Measurements from ENCODE around the gene RAB32.

RAB32 gene

DNA sequence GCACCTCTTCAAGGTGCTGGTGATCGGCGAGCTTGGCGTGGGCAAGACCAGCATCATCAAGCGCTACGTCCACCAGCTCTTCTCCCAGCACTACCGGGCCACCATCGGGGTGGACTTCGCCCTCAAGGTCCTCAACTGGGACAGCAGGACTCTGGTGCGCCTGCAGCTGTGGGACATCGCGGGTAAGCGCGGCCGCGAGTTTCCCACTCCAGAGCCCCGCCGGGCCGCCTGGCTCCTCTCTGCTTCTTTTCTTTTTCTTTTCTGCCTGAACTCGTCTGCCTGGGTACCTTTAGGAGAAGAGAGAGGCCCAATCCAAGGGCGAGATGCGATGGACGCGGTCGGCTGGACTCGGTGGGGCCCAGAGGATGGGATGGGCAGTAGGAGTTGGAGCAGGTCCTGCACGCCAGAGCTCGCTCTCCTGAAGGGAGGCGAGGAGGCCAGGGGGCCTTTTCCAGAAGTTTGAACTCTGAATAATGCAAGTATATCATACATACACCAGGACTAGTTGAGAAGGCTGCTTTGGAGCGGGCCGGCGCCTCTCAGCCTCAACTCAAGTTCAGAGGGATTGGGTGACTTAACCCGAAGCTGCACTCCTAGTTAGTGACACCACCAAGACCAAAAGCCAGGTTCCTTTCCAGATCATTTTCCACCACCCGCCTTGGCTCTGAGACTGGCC lies 445 bp downstream of the RAB32 start:
- TF ChIP-seq, protein P1, sequence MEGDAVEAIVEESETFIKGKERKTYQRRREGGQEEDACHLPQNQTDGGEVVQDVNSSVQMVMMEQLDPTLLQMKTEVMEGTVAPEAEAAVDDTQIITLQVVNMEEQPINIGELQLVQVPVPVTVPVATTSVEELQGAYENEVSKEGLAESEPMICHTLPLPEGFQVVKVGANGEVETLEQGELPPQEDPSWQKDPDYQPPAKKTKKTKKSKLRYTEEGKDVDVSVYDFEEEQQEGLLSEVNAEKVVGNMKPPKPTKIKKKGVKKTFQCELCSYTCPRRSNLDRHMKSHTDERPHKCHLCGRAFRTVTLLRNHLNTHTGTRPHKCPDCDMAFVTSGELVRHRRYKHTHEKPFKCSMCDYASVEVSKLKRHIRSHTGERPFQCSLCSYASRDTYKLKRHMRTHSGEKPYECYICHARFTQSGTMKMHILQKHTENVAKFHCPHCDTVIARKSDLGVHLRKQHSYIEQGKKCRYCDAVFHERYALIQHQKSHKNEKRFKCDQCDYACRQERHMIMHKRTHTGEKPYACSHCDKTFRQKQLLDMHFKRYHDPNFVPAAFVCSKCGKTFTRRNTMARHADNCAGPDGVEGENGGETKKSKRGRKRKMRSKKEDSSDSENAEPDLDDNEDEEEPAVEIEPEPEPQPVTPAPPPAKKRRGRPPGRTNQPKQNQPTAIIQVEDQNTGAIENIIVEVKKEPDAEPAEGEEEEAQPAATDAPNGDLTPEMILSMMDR (IDR thresholded peaks at IDR 0.05; ENCODE audit: insufficient read depth, missing control alignments), result no peak
- DNase-seq (ENCODE audit: insufficient read length, low spot score) (no peak), FAIRE-seq (no peak)

DNA sequence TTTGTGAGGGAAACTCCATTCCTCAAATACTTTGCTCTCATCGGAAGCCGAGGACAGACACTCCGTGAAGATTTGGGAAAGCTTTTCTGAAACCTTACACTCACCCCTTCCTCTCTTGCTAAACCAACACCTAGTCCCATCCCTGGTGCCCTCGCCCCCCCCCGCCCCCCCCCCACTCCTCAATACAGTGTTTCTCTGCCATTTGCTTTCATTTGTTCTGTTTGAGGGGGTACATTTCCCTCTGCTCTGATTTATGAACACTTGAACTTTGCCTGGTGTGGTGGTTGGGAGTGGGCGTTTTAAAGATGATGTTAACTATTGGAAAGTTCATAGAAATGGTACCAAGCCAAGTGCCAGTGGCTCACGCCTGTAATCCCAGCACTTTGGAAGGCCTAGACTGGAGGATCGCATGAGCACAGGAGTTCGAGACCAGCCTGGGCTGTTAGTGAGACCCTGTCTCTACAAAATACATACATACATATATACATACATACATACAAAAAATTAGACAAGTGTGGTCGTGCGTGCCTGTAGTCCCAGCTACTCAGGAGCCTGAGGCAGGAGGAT lies 1.1 kb downstream of the RAB32 start:
- DNase-seq (ENCODE audit: insufficient read length, low spot score) (no peak), FAIRE-seq (no peak)
- TF ChIP-seq, protein P1 (IDR thresholded peaks at IDR 0.05; ENCODE audit: insufficient read depth, missing control alignments), result no peak

DNA sequence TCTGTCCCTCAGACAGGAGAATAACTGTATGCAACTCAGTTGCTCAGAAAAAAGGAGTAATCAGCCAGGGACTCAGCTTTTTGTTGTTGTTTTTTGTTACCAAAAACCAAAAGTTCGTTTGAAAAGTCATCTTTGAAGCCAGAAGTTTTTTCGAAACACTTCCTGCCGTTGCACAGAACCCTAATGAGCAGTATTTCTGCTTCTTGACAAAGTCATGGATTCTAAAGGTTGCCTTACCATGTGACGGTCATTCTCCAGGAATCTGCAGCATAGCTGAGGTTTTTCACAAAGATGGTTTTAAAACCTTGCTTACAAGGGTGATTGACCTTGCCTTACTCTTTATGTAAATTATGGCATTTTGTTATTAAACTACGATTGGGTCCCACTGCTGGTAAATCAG lies 1.9 kb downstream of the RAB32 start:
- TF ChIP-seq, protein P1 (IDR thresholded peaks at IDR 0.05; ENCODE audit: insufficient read depth, missing control alignments), result no peak
- DNase-seq (ENCODE audit: insufficient read length, low spot score) (no peak), FAIRE-seq (no peak)

DNA sequence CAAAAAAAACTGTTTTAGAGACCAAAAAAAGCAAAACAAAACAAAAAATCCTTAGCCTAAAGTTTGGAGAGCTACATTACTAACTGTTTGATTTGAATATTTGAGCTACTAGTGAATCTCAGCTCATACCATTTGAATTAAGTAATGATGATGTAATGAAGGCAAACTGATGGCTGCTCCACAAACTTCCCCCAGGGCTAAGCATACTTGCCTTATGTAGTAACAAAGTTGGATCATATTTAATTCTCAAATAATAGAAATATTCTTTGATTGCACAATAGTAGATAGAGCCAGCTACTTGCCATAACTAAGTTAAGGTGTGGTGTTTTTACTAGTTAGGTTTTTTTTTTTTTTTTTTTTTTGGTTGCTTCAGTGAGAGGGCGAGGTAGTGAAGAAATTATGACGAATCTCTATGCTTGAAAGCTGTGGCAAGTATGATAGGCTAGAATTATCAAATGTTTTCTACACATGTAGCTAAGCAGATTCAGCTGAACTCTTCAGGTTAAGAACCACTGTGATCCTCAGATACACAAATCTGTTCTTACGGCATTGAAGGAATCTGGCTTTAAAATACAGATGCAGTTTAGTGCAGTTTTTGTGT lies 2.9 kb downstream of the RAB32 start:
- no peak for DNase-seq (ENCODE audit: insufficient read length, low spot score)
- FAIRE-seq, result no peak
- TF ChIP-seq, protein P1 (IDR thresholded peaks at IDR 0.05; ENCODE audit: insufficient read depth, missing control alignments), result no peak

DNA sequence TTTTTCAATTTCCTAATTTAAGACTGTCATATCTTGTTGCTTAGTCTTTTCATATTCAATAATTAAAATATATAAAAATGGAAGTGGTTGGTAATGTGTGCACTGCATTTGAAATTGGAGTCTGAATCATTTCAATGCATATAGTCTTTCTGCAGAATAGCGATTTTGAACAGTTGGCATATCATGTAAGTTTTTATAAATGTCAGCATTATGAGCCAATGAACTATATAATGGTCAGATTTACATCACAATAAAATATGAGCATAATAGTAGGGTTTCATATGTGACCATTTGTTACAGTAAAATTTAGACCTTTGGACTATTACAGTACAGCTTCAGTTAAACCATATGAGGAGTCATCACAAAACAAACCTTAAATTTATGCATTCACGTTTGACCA lies 4.3 kb downstream of the RAB32 start:
- TF ChIP-seq, protein P1 (IDR thresholded peaks at IDR 0.05; ENCODE audit: insufficient read depth, missing control alignments), result no peak
- no peak for FAIRE-seq
- DNase-seq (ENCODE audit: insufficient read length, low spot score), result no peak

DNA sequence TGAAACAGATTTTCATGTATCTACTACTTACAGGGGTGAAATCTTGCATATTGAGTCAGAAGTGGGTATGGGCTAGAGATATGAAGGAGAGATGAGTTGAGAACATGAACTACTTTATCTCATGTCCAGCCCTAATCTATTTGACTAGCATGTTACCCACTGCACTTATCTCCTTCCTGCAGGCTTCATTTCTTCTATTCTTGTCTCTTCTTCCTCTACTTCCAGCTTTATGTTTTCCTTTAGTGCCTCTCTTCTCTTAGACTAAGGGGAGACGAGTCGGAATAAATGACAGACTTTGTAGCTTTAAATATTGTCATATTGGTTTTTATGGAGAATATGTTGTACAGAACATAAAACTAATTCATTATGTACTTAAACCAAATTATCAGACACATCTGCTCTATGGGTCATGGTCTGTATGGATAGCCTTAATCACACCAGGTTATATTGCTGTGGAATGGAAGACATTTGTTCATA lies 5.3 kb downstream of the RAB32 start:
- DNase-seq (ENCODE audit: insufficient read length, low spot score) (no peak), FAIRE-seq (no peak)
- TF ChIP-seq, protein P1 (IDR thresholded peaks at IDR 0.05; ENCODE audit: insufficient read depth, missing control alignments), result no peak

DNA sequence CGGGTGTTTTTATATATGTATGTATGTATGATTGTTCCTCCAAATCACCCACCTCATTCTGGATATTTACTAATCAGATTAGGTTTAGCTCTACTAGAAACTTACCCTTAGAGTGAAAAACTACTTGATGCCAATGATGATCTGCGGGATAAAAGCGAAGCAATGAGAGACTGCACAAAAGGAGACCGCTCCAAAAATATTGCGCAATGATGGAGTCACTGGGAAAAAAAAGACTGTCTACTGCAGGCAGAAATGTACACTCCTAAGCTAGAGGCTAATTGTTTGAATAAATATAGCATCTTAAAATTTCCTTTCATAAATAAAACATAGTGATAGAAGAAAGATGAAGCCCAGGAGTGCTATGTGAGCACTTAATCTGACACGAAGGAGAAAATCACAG lies 7.3 kb downstream of the RAB32 start:
- TF ChIP-seq, protein P1 (IDR thresholded peaks at IDR 0.05; ENCODE audit: insufficient read depth, missing control alignments), result no peak
- no peak for FAIRE-seq
- DNase-seq (ENCODE audit: insufficient read length, low spot score), result no peak

Data from D721Med (cell line).